Epithelial cell of proximal tubule (primary cell): ENCODE results near the gene FAM3B. TPM values are rescaled to one million over a fixed set of nuclear protein-coding genes. Genes with fewer than 3 reads are reported as not detected.

Experiments
- DNase-seq: peaks from one replicate; pipeline ENCODE4 v3.0.0-alpha.2; 2011; ENCODE audit warnings: low read depth
- H3K4me3 ChIP-seq: 2 replicates; pipeline ENCODE4 v1.5.1; 2011; ENCODE audit warnings: low read depth, mild to moderate bottlenecking, low read length
- total RNA-seq: library from RNA; depleted of rRNA; stranded (reverse); fragments of >200 nt; gene quantifications from 2 replicates; pipeline ENCODE4 v1.2.3, GENCODE V29; 2015
- TF ChIP-seq, protein P1 (sequence below): conservative IDR thresholded peaks from 2 replicates; pipeline ENCODE4 v1.5.1; 2012; ENCODE audit warnings: low read depth, mild to moderate bottlenecking, low read length

Gene FAM3B
- total RNA-seq, 1 donor from 2014 or later, result 0.35 TPM

DNA sequence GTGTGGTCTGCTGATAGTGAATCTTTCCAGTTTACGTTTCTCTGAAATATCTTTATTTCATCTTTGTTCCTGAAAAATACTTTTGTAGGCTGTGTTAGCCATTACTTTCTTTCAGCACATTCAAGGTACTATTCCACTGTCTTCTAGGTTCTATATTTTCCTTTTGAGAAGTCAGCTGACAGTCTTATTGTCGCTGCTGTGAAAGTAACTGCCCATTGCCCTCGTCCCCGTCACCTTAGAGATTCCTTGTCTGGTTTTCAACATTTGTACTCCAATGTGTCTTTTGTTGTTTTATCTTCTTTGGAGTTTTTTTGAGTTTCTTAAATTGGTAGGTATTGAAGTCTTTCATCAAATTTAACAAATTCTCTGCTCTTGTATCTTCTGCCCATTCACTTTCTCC is 25.4 kb downstream of the FAM3B start:
- no peak overlapping the region for H3K4me3 ChIP-seq
- TF ChIP-seq, protein P1, sequence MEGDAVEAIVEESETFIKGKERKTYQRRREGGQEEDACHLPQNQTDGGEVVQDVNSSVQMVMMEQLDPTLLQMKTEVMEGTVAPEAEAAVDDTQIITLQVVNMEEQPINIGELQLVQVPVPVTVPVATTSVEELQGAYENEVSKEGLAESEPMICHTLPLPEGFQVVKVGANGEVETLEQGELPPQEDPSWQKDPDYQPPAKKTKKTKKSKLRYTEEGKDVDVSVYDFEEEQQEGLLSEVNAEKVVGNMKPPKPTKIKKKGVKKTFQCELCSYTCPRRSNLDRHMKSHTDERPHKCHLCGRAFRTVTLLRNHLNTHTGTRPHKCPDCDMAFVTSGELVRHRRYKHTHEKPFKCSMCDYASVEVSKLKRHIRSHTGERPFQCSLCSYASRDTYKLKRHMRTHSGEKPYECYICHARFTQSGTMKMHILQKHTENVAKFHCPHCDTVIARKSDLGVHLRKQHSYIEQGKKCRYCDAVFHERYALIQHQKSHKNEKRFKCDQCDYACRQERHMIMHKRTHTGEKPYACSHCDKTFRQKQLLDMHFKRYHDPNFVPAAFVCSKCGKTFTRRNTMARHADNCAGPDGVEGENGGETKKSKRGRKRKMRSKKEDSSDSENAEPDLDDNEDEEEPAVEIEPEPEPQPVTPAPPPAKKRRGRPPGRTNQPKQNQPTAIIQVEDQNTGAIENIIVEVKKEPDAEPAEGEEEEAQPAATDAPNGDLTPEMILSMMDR, result no peak
- no peak for DNase-seq

DNA sequence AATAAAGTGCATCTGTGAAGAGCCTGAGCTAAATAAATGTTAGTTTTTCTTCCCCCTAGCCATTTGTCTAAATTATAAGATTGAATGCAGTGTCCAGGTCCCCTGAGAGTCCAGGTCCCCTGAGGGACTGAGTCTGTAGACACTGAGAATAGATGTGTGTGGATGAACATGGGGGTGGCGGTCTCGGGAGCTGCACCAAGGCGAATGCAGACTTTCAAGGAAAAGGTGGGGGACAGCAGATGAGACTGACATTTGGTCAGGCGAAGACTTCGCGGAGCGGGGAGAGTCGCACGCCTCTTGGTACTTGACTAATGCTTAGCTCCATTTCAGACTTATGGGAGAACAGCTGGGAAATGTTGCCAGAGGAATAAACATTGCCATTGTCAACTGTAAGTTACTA is 27.5 kb downstream of the FAM3B start:
- DNase-seq, result no peak
- TF ChIP-seq, protein P1, result no peak

DNA sequence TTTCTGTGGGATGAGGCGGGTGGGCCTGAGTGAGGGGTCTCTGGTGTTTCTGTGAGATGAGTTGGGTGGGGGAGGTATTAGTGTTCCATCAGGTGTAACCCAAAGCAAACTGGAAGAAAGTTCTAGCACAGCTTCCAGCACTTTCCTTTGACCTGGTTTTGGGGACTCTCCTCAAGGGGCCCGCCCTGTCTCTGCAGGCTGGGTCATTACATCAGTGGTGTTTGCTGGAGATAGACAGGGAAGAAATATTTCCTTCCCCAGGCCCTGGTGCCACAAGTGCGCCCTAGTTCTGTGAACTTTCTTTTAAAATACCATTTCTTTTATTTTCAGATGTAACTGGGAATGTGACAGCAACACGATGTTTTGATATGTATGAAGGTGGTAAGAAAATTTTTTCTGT is 28.8 kb downstream of the FAM3B start:
- DNase-seq, result no peak
- TF ChIP-seq, protein P1, result no peak
- H3K4me3 ChIP-seq, result no peak overlapping the region

More for the DNA sequence above, 27.5 kb downstream of the FAM3B start:
- no peak overlapping the region for H3K4me3 ChIP-seq

DNA sequence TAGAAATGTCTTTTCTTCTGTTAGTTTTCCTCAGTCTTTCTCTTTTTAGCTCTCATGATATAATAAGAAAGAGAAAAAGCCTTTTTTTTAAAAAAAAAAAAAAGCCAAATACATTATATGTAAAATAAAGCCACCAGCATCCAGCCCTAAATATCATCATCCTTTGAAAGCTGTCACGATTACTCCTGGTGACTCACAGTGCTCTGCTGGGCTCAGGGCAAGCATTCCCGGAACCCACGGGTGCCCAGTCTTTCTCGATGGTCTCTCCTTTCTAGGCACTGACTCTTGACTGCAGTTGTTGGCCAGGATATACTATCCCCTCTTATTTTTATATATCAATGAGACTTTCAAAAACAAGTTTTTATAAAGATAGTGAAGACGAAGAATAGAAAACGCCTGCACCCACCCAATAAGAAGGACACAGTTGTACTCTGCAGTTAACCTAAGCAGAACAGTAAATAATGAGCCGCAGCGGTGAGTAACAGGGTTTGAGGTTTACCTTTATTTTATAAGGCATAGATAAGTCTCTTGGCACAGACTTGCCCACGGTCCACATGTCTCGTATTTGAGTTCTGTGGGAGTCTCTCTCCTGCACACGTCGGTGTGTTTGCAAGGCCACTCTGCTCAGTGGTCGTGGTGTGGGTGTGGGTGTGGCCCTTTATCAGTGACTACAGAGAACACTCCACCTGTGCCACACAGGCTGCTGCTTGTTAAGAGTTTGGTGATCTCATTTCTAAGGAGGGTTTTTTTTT is 29.5 kb downstream of the FAM3B start:
- no peak overlapping the region for H3K4me3 ChIP-seq
- DNase-seq, result no peak
- TF ChIP-seq, protein P1, result no peak

DNA sequence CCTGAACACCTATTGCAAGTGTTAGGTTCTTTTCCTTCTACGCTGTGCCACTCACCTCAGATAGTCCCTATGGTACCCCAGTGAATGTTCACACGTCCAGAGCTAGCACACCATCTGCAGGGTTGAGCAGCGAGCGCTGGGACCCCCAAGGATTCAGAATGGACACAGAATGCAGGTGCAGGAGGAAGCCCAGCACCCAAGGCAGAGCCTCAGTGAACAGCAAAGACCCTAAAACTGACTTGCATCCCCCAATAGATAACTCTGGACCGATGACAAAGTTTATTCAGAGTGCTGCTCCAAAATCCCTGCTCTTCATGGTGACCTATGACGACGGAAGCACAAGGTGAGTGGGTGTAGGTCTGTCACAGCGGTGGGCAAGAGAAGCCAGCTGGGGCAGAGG is 30.2 kb downstream of the FAM3B start:
- no peak overlapping the region for H3K4me3 ChIP-seq
- TF ChIP-seq, protein P1, result no peak
- DNase-seq, result no peak

DNA sequence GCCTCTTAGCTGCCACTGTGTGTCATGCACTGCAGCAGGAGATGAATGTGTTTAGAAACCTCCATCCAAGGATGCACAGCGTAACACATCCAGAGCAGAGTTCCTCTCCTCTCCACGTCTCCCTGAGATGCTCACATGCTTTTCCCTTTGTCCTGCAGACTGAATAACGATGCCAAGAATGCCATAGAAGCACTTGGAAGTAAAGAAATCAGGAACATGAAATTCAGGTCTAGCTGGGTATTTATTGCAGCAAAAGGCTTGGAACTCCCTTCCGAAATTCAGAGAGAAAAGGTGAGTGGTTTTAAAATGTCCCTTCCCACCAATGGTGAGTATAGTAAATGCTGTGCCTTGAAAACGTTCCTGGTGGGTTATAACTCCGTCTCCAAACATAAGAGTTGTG is 31.8 kb downstream of the FAM3B start:
- DNase-seq, result no peak
- H3K4me3 ChIP-seq, result no peak overlapping the region
- TF ChIP-seq, protein P1, result no peak

DNA sequence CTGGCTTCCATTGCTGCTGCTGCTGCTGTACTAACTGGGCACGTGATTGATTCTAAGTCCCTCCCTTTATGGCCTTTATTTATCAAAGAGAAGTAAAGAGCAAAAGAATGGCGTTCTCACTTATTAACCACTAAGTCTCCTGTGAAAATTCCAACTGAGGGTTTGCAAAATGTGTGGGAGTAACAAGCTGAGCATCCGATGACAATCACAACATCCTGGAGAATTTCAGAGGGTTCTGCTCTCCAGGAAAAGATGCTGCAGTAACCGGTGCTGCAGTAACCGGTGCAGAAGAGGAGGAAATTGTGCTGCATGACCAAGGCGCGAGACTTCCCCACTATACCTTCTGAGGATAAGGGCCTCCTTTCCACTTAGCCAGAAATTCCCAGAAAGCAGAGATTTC is 32.5 kb downstream of the FAM3B start:
- DNase-seq, result no peak
- TF ChIP-seq, protein P1, result no peak
- H3K4me3 ChIP-seq, result no peak overlapping the region
